ENCODE data around the gene KPNA1. TPM values are rescaled to one million over a fixed set of nuclear protein-coding genes. Genes with fewer than 3 reads are reported as not detected.

Gene KPNA1
- total and polyA plus RNA-seq, 2 of the 13 experiments (the other 11 are each of a cell fraction or from before 2014, with no cell fraction given) = 15.4 to 30.0 TPM

GRCh38 chr3:122564155-122564912 lies 49.6 kb upstream of the KPNA1 start, which contains the start of the genes DTX3L and PARP9 (continued):
- TF ChIP-seq ZBTB14 (CRISPR knock-in tag; IDR thresholded peaks at IDR 0.05) = no peak
- no peak for TF ChIP-seq WIZ (CRISPR knock-in tag; IDR thresholded peaks at IDR 0.05)
- TF ChIP-seq RFX3 (CRISPR knock-in tag; IDR thresholded peaks at IDR 0.05) = no peak
- no peak for TF ChIP-seq ZNF598 (CRISPR knock-in tag; IDR thresholded peaks at IDR 0.05; ENCODE audit: borderline replicate concordance)
- peak; percentile 90 for TF ChIP-seq ARID4A (CRISPR knock-in tag; IDR thresholded peaks at IDR 0.05; ENCODE audit: borderline replicate concordance)
- peak; percentile 40; the same call in 1 of the 2 replicates for TF ChIP-seq TGIF2 (CRISPR knock-in tag; IDR thresholded peaks at IDR 0.05)
- TF ChIP-seq MEF2D (CRISPR knock-in tag; IDR thresholded peaks at IDR 0.05) = no peak
- TF ChIP-seq, protein P1, sequence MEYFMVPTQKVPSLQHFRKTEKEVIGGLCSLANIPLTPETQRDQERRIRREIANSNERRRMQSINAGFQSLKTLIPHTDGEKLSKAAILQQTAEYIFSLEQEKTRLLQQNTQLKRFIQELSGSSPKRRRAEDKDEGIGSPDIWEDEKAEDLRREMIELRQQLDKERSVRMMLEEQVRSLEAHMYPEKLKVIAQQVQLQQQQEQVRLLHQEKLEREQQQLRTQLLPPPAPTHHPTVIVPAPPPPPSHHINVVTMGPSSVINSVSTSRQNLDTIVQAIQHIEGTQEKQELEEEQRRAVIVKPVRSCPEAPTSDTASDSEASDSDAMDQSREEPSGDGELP (IDR thresholded peaks at IDR 0.05; ENCODE audit: borderline replicate concordance, low read depth) = peak; percentile 62; the same call in 1 of the 2 replicates
- no peak for TF ChIP-seq RBAK (CRISPR knock-in tag; IDR thresholded peaks at IDR 0.05)
- TF ChIP-seq ETV6 (CRISPR knock-in tag; conservative IDR thresholded peaks at IDR 0.05) = no peak; the same call in 1 of the 2 replicates
- no peak for TF ChIP-seq ZFP82 (CRISPR knock-in tag; IDR thresholded peaks at IDR 0.05; ENCODE audit: borderline replicate concordance)
- 0 out of 2 replicates have a peak, but pooled peaks have one; percentile 65 for TF ChIP-seq KLF11 (CRISPR knock-in tag; IDR thresholded peaks at IDR 0.05)
- no peak for TF ChIP-seq NFIB (CRISPR knock-in tag; IDR thresholded peaks at IDR 0.05; ENCODE audit: borderline replicate concordance)
- peak; percentile 58; the same call in 1 of the 2 replicates for TF ChIP-seq MEIS1 (CRISPR knock-in tag; IDR thresholded peaks at IDR 0.05; ENCODE audit: borderline replicate concordance)
- TF ChIP-seq BRF2 (CRISPR knock-in tag; IDR thresholded peaks at IDR 0.05) = no peak
- no peak for TF ChIP-seq HMG20A (CRISPR knock-in tag; IDR thresholded peaks at IDR 0.05; ENCODE audit: borderline replicate concordance)
- no peak; the same call in 1 of the 2 replicates for TF ChIP-seq NFATC3 (CRISPR knock-in tag; IDR thresholded peaks at IDR 0.05)
- no peak for TF ChIP-seq ZNF75D (CRISPR knock-in tag; IDR thresholded peaks at IDR 0.05; ENCODE audit: borderline replicate concordance)

Data from HepG2 (cell line).